GM19468 (cell line): ENCODE measurements around the gene ZNF423.

Source experiments
- ATAC-seq: cut with Tn5 transposase; IDR thresholded peaks from one replicate; pipeline ENCODE4 v1.9.1; 2021; ENCODE audit warnings: mild to moderate bottlenecking, moderate library complexity, moderate number of reproducible peaks; ENCODE audit not compliant: unreplicated experiment; ENCODE audit errors: extremely low read depth

The ZNF423 gene

DNA sequence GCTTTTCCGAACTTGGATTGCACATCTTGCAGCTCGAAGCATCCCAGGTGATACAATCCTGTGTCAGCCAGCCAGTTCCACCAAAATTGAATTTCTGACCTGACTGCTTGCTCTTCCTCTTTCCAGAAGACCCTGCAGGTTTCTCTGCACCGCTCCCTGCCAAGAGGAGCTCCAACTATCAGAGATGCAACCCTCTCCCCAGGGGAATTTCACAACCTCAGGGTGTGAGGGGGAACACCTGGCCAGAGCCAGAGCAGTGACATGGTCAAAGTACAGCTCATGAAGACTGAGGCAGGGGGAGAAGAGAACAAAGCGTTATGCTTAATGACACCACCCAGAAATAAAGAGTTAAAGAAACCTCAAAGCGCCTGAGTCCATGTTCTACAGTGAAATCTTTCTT, 25.0 kb downstream of the ZNF423 start:
- no peak for ATAC-seq

DNA sequence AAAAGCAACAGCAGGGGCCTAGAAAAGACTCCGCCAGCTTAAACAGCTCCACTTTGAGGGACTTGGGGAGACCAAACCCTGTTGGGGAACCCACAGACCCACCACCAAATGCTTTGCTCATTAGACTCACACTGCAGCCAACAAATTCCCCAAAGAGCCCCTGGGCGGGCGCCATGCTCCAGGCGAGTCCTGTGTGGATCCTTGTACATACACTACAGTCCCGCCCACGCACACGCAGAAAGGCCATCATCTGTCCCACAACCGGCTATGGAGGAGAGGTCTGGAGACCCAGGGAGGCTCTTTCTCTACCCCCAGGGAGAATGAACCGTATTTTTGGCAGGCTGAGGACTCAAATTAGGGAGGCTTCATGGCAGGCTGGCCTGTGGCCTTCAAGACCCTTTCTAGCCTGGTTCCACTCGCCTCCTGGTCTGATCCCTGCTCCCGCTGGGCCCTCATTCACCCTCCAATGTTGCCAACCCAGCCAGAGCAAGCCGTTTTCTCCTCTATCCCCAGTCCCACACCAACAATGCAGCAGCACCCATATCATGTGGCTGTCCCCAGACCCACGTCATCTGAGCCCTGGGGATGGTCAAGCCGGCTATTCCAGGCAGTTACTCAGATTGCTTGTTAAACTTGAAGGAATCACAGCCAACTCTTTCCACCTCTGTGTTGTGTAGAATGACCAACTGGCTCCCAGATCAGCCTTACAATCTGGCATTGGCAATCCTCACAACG, 27.2 kb downstream of the ZNF423 start:
- ATAC-seq = no peak

DNA sequence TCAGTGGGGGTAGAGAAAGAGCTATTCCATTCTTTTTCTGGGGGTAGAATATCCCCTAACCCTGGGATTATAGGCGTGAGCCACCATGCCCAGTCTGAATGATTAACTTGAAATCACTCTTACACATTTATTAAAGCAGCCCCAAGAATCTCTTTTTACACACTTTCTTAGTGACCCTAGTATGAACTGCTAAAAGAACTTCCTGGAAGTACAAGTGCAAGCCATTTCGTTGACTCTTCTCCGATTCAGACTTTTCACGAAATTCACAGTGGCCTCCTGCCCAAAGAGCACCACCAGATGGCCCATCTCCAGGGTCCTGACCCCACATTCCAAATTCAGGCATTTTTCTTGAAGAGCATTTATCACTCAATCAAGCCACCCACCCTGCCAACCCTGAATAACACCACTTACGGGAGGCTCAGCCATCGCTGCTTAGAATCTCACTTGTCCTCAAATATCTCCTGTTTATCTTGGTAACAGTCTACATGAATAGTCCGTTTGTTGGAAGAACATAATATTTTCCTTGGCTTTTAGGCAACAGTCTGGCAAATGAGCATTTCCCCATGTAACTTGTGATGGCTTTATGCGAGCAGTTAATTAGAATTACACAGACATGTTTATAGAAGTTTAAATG, 28.0 kb downstream of the ZNF423 start:
- ATAC-seq = no peak

DNA sequence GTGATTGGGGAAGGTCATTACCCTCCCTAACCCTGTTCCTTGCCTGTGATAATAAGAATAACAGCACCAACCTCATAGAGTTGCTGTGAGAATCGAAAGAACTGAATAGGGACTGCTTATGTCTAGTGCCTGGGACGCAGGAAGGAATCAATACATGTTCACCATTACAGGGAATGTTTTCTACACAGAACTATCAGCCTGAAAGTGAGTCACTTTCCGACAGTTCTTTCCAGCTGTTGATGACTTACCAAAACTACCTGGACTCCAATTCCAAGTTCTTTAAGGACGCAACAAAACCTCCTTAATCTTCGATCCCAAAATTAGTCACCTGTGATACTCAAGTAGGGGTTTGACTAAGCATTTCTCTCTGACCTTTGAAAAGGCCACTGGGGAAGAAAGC, 29.4 kb downstream of the ZNF423 start:
- no peak for ATAC-seq

DNA sequence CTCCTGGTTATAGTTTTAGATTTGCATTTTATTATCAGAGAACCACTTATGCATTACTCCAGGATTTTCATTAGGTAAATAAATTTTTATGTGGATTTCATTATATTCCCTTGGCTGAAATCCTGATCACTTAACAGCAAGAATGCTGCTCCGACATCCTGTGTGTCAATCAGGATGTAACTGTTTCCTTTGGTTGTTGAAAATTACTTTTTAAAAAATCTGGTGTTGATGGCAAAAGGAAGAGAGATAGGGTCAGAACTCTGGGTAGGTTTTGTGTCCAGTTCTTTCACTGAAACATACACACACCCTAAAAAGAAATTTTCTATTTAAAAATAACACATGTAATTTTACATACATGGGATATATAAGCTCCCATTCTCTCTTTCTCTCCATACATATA, 30.9 kb downstream of the ZNF423 start:
- ATAC-seq = no peak

DNA sequence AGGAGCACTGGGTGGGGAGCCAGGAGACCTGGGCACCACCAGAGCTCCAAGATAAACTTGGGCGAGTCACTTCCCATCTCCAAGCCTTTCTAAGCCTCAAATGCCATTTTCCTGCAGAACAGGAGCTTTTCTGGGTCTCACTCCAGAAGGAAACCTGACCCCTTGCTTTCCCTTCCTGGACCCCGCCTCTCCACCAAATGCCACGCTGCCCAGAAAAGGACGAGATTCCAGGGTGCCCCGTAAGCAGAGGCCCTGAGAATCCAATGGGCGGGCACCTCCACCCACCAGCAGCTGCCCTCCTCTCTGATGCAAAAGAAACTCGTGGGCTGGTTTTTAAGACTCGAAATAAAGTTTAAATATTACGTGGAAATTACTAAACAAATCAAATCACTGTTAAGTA, 31.3 kb downstream of the ZNF423 start:
- no peak for ATAC-seq

DNA sequence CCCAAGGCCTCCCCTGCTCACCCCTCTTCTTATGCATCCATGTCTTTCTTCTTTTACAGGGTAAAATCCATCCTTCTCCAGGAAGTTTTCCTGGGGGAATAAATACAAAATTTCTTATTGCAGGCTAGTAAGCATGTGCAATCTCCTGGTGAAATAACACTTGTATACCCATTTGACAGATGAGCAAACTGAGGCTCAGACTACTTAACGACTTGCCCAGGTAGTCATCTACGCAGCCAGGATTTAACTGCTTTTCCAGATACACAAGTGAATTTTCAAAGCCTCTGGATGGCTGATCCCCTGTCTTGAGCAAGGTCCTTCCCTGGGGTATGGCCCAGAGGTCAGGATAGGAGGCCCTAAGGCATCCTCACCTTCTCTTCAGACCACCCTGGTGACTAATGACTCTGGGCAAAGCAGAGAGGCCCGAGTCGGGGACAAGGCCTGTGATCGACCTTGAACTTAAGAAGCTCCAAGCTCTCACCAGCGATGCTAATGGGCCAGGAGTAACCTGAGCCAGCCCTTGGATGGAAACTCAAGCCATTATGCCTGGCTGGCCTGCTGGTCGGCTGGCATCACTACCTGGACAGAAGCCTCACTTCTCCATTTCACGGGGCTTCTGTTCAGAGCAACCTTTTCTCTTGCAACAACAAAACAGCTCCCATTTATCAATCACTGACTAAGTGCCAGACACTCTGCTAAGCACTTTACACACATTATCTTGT, 33.1 kb downstream of the ZNF423 start:
- no peak for ATAC-seq

DNA sequence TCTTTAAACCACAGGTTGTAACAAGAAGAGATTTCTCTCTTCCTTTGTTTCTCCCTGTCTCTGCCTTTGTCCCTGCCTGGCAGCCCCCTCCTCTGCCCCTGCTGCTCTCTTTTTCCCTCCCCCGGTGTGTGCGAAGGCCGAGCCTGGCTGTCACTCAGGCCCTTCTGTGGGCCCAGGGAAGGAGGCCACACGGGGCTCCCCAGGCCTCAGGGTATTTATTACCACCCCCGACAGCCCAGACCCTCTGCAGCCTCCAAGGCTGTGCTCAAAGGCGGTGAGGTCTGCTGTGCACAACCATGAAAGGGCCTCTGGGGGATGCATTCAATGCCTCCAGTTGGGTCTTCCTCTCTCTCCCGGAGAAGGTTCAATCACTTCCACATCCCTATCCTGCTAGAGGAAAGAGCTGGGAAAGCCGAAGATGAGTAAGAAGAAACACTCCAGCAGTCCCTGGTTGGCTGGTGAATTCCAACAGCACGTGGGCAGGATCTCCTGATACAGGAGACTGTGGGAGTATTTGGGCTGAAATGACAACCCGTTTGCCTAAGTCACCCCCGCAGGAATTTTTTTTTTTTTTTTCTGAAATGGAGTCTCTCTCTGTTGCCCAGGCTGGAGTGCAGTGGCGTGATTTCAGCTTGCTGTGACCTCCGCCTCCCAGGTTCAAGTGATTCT, 34.2 kb downstream of the ZNF423 start:
- no peak for ATAC-seq

DNA sequence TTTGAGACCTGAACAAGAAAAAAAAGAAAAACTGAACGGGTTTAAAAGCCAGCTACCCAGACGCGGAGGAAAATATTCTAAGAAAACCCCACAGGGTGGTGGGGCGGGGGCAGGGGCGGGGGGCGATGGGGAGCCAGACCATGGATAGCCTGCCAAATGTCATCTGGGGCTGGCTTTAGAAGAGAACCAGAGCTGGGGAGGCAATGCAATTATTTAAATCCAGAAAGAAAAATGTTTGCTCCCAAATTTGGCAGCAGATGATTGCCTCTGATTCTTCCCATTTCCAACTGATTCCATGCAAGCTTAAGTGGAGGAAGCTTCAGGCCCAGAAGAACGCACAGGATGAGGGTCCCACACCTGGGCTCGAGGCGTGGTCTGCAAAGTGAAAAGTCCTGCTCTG, 34.8 kb downstream of the ZNF423 start:
- no peak for ATAC-seq

DNA sequence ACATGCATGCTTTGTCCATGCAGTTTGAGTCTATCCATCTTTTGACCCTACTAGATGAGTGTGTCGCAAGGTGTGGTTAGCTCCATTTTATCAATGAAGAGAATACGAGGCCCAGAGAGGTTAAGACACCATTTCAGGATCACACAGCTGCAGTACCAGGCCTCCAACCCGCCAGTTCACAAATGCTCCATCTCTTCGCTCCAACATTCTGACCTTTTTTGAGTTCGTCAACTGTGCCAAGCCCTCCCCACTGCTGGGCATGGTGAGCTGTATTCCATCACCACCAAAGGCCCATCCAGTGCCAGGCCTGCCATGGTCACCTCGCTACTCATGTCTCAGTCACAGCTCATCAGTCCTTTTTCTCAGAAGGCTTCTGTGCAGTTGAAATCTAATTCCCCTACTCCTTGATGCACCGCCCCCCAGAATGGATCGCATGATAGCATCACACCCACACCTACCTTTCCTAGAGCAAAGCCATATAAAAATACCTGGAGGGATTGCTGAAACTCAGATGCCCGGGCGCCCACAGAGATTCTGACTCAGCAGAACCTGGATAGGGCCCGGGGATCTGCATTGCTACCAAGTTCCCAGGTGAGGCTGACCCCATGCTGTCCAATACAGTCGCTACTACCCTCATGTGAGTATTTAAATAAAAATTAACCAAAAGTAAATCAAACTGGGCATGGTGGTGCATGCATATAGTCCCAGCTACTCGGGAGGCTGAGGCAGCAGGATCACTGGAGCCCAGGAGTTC, 38.0 kb downstream of the ZNF423 start:
- ATAC-seq = no peak

DNA sequence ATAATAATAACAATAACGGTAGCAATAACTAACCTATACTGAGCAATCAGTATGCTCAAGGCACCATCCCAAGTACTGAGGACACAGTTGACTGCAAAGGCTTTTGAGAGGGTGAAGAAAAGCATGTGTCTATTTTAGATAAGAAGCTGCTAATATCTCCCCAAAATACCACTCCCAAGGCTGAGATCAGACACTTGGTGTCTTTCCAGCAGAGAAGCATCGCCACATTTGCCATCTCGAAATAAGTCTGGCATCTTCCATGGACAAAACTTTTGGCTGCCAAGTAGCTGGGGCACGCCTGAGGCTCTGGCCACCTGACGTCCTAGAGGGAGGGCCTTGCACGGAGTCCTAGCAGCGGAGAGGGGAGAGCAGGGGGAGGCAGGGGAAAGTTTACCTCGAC, 39.0 kb downstream of the ZNF423 start:
- no peak for ATAC-seq

DNA sequence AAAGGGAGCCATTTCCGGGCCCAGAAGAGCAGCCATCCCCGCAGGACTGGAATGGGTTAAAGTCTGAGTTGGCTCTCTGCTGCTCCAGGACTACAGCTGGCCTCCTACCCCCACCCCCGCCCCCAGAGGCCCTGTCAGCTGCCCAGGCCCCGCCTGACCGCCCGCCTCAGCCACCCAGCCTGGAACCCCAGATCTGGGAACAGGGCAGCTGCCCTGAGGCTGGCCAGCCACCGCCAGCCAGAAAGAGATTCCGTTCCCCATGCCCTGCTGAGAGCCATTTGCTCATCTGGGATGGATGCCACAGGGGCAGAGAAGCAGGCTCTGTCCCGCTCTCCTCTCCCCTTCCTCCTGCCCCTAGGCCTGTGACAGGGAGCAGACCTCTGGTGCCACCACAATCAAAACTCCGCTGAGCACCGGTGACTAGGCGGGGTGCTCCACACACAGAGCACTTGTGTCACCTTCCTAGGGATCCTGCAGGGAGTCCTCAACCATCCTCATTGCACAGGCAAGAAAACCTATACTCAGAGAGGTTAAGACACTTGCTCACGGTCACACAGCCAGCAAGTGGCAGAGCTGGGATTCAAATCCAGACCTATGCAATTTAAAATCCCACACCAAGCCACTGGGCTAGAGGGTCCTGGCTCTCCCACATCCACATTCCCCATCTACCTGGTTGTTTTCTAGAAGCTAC, 44.1 kb downstream of the ZNF423 start:
- ATAC-seq = no peak

DNA sequence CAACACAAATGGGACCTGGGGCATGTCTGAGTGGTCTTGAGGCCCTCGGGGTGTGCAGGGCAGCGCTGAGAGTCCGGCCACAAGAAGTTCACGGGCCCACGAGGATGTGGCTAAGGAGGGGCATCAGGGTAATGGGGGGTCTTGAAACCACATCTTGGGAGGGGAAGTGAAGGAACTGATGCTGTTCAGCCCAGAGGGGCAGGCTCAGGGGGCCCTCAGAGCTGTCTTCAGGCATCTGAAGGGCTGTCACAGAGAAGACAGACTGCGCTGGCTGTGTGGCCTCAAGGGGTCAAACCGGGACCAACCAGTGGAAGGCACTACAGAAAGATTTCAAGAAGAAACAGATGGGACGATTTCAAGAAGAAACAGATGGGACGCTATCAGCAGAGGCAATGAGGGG, 45.1 kb downstream of the ZNF423 start:
- no peak for ATAC-seq

DNA sequence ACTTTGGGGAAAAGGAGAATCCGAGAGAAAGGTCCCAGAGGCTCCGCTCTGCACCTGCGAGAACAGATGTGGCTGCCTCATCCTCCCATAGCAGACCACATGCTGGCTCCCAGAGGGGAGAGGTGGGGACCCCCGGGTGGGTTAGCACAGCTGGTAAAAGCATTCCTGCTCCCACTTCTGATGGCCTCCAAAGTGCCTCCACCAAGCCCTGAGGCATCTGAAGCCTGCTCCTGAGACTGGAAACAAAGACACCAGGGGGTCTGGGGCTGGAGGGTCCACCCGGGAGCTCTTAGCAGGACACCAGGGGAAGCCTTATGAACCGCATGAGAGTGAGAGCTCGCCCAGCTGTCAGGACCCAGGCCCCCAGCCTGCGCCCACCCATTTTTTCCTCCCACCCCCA, 46.4 kb downstream of the ZNF423 start:
- no peak for ATAC-seq

DNA sequence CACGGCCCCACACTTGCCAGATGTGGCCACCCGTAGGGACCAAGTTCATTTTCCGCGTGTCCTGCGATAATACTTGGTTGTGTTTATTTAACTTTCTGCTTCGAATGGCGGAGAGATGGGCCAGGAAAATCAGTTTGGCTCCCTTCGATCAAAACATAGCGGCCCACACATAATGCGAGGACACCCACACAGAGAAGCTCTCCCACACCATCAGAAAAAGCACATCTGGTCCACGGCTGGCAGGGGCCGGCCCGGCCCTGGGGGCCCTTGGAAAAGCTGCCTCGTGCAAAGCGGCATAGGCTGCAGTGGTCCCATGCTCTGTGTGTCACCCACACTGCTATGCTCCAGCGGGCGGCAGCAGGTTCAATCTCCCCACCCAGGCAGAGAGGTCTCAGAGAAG, 46.9 kb downstream of the ZNF423 start:
- ATAC-seq = no peak

DNA sequence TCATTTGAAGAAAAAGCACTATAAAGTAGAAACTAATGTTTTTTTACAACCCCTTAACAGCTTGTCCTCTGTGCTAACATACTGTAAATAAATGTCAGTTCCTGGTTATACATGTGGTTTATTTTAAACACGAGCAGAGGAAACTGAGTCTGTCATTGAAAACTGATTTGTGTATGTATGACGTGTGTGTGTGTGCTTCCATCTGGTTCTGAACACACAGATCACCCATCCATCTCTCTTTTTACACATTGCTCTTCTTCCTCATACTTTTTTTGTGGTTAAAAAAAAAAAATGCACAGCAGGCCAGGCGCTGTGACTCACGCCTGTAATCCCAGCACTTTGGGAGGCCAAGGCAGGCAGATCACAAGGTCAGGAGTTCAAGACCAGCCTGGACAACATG, 49.5 kb downstream of the ZNF423 start:
- no peak for ATAC-seq

DNA sequence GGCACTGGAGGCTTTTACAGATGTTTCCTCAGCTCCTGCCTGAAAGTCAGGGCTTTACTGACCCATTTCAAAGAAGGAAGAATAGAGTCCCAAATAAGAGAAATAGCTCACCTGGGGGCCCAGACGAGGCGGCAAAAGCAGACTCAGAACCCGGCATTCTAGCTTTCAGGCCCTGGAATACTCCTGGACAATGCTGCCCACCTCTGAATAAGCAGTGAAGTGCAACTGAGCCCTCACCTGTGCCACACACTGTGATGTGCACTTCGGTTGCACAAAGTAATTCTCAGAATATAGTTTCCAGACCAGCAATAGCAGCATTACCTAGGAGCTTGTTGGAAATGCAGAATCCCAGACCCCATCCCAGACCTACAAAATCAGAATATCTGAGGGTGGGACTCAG, 54.6 kb downstream of the ZNF423 start:
- no peak for ATAC-seq

DNA sequence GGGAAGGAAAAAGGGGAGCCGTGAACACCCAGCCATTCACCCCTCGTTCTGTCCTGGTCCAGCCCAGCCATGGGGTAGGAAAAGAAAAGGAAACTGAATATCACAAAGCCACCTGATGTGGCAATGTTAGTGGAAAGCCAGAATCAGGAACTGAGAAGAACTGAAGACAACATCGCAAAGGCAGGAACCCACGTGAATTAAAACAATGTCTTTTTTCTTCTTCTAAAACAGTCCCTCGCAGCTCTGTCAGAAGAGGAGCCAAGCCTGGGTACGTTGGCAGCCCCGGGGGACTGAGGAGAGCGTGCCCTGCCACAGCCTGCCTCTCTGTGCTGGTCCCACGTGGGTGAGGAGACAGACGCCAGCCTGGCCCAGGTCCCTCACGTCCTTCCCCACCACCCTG, 55.0 kb downstream of the ZNF423 start:
- no peak for ATAC-seq

DNA sequence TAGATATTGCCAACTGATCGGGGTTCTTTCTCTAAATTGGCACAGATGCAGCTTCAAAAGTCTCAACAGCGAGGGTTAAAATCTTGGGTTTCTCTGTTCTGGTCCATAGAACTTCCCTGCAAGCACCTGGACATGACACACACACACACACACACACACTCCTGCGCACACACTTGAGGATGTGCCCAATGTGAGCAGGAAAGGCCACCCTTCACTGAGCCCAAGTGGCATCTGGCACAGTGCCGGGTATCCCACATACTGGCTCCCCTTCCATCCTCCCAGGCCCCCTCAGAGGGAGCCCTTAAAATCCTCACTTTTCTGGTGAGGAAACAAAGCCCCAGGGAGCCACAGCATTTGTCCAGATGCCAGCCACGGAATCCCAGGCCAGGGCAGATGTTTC, 55.5 kb downstream of the ZNF423 start:
- no peak for ATAC-seq

DNA sequence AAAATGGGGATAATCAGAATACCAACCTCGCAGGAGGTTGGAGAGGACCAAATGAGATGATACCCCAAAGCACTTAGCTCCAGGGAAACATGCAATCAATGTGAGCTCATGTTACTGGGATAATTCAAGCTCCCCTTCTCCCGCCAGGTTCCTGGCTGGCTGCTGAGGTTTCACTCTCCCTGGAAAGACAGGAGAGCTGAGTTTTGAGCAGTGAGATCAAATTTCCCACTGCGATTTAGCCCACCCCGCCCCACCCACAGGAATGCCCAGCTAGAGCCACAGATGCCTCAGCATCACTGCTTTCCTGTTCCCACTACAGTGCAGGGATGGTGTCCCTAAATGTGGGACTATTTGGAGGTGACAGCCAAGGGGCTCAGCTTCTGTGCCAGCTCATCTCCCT, 56.7 kb downstream of the ZNF423 start:
- no peak for ATAC-seq
